NCI-H2107 treated with DMSO at 0.1 percent for 48 hours (cell line): Measurements from ENCODE around the gene SLC16A1.
"Not testable (repeated sequence)": the region's sequence is repeated elsewhere in the genome, so short reads cannot be mapped to it uniquely, and the experiment has no call there.

Source experiments
- DNase-seq: peaks from one replicate; lab custom pipeline; 2025; ENCODE audit not compliant: unreplicated experiment; lab: John Stamatoyannopoulos, UW

SLC16A1 gene

DNA sequence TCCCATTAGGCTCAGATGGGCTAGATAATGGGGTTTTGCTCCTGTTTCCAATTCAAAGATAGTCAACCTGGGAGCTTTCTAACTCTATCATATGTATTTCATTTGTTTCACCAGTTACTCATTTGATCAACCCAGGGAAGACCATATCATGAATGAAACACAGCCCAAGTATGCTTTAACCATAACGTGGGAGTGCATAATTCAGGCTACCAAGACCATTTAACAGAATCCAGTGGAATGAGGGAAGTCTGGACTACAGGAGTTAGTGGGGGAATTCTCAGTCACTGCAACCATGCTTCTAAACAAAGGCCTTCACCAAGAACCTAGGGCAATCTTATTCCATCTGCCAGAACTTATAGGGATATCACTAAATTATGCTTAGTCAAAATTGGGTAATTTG lies 15.0 kb upstream of the SLC16A1 start:
- no peak for DNase-seq

DNA sequence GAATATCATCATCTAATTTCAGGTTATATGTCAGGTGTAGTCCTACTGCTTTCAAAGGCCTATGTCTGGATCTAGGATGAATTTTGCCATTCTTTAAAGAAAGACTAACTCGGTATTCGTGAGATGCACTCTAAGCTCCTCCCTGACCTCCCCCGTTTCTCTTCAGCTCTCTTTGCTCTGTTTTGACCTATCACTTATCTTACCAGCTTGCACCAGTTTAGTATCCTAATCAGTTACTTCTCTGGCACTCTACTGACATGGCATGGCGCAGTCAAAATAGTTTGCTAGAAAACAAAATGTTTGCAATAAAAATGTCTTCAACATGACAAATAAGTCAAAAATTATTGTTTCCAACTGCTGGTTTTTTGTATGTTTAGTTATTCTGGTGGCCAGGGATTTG lies 8.4 kb upstream of the SLC16A1 start:
- no peak for DNase-seq

DNA sequence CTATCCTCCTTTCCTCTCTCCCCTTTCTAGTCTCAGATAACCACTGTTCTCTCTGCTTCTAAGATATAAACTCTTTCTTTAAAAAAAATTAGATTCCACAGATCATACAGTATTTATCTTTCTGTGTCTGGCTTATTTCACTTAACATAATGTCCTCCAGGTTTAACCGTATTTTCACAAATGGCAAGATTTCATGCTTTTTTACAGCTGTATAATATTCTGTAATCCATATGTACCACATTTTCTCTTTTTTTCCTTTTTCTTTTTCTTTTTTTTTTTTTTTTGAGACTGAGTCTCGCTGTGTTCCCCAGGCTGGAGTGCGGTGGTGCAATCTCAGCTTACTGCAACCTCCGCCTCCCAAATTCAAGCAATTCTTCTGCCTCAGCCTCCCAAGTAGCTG lies 5.1 kb upstream of the SLC16A1 start:
- no peak for DNase-seq

DNA sequence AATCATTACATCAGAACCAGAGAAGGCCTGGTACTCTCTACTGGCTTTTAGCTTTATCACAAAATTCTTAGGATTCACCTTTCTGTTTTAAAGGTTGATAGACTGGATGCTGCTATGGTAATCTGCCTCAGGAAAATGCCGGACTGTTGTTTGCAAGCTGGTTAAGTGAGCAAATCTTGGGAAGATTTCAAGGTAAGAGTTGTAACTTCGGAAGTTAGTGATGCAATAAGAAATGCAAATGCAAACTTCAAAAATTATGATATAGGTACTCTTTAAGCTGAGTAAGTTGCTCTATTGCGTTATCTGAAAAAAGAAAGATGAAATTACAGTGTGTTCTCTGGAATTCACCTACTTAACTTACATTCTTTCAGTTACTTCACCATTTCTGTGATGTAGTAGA lies 4.4 kb upstream of the SLC16A1 start:
- no peak for DNase-seq

DNA sequence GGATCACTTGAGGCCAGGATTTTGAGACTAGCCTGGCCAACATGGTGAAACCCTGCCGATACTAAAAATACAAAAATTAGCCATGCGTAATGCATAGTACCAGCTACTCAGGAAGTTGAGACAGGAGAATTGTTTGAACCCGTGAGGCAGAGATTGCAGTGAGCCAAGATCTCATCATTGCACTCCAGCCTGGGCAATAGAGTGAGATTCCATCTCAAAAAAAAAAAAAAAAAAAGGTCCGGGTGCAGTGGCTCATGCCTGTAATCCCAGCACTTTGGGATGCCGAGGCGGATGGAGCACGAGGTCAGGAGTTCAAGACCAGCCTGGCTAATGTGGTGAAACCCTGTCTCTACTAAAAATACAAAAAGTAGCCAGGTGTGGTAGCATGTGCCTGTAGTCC lies 2.2 kb upstream of the SLC16A1 start:
- DNase-seq, result not testable (repeated sequence)

DNA sequence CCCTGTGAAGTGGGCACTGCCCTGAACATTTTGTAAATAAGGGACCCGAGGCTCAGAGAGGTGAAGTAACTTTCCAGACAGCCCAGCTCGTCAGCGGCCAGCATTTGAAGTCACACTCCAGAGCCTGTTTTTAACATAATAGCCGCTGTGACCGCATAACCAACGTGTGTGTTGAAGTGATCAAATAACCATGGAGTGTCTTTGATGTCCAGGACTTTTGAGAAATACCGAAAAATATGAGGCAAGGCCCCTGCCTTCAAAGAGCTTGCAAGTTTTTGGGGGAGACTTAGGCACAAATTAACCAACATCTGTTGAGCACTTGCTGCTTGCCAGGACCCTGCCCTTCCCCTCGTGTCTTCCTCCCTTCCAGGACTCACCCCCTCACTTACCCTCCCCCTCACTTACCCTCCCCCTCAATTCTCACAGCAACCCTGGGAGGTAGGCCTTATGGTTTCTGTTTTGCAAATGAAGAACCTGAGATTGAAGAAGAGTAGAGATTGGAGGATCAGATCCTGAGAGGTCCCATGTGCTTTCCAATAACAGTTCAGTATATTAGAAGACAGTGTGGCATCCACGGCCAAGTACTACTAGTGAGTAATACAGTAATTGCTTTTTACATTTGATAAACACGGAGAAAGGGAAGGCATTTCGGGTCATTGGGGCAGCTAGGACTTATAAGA lies 1.3 kb upstream of the SLC16A1 start:
- DNase-seq, result peak; percentile 58

DNA sequence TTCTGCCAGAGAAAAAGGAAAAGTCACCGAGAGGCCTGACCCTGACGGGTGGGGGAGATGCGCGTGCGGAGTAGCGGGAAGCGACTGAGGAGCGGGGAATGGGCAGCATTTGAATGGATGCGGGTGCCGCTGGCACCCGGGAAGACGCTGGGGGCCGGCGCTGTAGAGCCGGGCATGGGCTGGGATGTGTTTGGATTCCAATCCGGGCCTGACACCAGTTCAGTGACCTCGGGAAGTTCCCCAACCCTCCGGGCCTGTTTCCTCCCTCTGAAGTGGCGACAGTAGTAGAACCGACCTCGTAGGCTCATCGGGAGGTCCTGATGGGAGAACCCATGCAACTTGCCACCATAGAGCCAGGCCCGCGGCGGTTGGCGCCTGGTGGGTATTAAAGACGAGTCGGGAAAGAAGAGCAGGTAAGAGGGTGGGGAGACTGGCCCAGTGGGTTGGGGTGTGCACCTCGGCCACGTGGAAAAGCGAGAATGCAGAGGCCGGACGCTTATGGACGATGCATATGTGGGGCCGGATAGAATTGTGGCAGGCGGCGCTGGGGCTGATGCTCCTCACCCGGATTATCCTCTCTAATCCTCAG lies 642 bp upstream of the SLC16A1 start:
- no peak for DNase-seq

DNA sequence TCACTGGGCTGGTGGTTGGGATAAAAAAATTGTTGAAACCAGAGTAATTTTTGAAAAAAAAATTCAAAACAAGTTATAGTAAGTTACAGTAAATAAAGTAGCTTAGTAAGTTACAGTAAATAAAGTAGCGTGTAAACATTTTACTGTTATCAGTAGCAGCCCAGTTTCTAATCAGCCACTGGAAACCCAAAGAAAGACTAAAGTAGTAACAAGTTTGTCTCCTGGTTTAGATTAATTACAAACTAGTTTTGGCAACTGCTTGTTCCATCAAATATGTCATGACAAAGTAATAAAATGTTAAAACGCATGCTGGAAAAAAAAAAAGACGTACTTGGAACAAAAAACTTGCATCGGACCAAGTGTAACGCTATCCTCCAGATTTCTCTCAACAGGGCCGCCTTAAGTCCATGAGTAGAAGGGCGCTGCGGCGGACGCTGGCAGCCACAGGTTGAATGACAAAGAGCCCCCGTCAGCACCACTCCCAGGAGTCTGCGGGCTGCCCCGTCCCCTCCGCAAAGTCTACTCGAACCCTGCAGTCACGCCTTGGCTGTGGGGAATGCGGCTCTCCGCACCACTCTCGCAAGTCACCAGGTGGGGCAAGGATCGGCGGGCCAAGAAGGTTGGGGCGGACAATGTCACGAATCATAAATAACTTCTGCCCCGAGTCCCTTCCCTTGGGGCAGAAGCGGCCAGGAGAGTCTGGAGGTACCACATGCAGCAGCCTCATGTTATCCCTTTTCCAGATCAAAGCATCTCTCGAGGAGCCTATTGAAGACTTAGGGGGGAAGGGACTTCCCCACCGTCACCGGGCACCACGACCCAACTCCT lies 837 bp downstream of the SLC16A1 start:
- DNase-seq, result peak; percentile 60

DNA sequence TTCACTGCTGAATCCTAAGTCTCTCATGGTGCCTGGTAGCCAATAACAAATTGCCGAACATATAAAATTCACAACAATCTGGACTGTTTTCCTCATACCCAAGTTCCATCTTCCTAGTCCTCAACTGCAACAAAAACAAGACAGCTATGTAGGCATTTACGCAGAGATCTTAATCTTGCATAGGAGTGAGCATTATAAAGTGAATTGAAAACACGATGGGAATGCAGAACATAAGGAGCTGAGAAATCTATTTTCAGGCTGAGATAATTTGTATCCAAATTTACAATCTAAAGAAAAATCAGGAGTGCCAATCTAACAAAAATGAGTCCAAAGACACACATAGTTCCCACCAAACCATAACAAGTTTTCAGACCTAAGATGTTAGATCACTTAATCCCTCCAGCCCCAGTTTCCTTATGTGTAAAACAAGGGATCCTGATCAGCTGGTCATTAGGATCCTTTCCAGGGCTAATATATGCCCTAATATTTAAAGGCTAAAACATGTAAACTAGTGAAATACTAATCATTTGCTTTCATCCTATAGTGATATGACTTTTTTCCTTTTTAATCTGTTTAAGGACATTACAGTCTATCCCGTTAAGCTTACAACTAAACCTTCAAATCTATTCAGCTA lies 1.9 kb downstream of the SLC16A1 start:
- no peak for DNase-seq

DNA sequence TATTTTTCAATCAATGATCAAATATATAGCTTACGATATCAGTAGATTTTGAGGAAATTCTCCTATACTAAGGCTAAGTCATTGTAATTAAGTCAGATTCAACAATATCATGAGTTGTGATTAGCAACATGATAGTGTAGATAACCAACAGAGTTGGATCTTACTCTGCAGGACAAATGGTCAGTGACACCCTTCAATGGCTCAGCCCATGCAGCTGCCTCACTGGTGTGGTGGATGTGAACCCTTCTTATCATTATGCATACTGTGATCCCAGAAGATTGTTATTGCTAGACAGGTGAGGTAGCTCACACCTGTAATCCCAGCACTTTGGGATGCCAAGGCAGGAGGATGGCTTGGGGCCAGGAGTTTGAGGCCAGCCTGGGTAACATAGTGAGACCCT lies 5.6 kb downstream of the SLC16A1 start:
- DNase-seq, result no peak

DNA sequence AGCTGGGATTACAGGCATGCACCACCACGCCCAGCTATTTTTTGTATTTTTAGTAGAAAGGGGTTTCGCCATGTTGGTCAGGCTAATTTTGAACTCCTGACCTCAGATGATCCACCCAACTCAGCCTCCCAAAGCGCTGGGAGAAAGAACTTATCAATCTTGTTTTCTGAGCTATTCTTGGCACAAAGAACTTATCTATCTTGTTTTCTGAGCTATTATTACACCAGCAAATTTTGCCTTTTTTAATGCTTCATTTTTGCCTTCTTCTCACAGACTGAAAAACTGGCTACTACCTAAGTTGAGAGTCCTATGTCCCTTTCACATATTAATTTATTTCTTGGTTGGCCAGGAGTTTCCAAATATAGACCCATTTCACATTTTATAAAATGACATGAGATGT lies 9.3 kb downstream of the SLC16A1 start:
- no peak for DNase-seq

DNA sequence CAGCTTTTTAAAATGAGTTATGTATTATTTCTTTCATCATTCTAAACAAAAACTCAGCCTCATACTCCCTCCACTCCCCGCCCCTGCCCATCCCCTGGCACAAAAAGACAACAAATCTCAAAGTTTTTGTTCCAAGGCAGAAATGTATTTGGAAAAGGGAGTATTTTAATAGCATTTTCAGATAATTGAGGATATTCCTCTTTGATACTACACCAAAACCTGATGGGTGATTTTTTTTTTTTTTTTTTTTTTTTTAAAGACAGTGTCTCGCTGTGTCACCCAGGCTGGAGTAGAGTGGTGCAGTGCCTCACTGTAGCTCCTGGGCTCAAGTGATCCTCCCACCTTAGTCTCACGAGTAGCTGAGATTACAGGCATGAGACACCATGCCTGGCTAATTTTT lies 16.2 kb downstream of the SLC16A1 start:
- DNase-seq, result no peak

DNA sequence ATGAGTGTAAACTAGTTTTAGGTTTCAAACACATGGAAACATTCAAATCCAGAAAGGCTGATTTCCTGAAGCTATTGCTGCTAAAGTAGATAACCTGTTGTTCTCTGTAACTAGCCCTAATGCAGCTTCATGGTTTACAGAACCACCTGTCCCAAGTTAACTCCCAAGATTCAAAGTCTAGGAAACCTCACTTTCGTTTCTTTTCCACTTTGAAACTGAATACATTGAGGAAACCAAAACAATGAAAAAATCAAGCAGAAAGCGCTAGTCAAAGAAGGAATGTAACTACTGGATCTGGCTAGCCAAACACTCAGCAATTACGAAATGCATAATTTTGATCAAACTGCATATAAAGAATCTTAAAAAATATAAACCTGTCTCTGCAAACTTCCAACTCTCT lies 17.8 kb downstream of the SLC16A1 start:
- no peak for DNase-seq

DNA sequence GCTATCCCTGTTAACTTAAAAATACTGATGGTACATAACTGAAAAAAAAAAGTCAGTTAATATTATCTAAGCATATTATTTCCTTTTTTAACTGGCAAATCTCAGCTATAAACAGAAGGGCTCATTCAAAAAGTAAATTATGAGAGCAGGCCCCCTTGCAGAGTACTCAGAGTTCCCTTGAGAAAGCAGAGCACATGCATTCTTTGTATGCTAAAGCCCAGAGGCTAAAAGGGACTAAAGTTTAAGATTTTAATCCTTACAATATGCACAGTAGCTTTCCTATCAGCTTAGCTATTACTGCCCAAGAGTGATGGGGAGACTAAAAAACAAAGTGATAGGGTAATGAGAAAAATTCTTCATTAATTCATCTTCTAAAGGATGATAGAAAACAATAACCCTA lies 18.5 kb downstream of the SLC16A1 start:
- no peak for DNase-seq

DNA sequence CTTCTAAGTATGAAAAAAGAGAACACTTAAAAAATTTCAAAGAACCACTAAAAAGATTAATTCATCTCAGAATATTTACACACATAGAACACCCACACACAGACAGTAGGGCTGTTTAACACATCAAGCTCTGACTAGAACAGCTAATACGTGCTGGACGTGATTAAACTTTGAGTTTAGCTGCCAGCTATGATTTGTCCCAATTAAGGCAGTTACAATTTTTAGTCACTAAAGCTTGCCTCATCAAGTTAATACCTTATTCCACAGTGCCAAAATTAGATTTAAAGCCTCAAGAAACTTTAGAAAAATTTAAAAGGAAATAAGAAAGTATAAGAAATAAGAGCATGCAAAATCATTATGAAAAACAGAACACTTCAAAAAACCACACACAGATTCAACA lies 18.9 kb downstream of the SLC16A1 start:
- DNase-seq, result no peak

DNA sequence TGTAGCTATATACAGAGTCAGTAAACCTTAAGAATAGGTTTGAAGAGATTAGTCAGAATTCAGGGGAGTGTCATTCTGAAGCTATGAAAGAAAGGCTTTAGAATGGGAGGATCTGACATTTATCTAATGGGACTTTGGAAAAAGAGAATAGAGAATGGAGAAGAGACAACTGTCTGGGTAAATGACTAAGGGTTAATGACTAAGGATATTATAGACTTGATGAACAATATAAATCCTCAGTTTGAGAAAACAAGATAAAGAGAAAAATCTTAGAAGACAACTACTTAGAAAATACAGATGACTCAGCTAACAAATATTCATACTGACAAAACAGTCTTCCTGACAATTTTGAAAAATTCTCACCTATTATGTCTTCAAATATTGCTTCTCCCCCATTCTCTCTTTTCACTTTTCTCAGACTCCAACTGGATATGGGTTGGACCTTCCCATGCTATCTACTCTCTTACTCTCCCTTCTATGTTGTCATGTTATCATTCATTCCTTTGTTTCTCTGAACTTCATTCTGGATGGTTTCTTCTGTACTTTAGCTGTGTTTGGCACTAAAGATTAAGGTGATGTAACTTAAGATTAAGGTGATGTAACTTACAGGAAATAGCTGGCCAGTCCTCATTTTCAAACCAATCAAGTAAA lies 20.4 kb downstream of the SLC16A1 start:
- no peak for DNase-seq

DNA sequence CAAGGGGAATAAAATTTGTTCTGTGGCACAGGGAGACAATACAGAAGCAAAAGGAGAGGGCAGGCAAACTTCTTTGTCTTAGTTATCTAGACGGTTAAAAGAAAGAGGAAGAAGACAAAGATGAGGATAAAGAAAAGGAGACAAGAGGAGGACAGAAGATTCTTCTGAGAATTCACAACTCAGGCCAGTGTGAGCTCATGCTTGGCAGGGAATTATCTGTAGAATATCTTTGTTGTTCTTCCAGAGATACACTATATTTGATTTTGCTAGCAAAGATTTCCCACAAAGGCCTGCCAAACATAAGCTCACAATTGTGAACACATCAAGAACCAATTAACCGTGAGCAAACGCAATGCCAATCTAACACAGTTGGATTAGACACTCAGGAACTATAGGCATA lies 21.4 kb downstream of the SLC16A1 start:
- DNase-seq, result no peak

DNA sequence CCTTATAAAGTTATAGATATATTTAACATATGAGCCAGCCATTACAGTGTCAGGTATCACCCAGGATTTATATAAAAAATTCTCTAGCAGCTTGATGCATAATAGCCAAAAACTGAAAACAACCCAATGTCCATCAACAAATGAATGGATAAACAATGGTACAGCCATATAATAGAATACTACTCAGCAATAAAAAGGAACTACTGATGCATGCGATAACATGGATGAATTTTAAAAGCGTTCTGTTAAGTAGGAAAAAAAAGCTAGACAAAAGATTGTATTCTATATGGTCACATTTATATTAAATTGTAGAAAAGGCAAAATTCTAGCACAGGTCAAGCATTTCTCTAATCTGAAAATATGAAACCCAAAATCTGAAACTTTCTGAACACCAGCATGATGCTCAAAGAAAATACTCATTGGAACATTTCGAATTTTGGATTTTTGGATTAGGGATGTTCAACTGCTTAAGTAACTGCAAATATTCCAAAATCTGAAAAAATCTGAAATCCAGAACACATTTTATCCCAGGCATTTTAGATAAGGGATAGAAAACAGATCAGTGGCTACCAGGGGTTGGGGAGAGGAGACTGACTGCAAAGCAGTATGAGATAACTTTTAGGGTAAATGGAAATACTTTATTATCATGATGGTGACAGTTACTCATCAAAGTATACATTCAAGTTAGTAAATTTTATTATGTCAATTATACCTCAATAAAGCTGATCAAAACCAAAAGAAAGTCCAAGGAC lies 22.0 kb downstream of the SLC16A1 start:
- DNase-seq, result no peak

DNA sequence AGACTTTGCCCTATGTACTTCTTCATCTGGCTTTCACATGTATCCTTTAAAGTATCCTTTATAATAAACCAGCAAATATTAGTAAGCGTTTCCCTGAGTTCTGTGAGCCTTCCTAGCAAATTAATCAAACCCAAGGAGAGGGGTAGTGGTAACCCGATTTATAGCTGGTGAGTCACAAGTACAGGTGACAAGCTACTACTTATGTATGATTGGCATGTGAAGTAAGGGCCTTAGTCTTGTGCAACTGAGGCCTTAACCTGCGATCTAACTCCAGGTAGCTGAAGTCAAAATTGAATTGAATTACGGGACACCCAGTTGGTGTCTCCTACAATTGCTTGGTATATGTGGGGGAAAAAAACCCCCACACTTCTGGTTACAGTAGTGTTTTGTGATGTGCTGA lies 26.0 kb downstream of the SLC16A1 start:
- DNase-seq, result no peak

DNA sequence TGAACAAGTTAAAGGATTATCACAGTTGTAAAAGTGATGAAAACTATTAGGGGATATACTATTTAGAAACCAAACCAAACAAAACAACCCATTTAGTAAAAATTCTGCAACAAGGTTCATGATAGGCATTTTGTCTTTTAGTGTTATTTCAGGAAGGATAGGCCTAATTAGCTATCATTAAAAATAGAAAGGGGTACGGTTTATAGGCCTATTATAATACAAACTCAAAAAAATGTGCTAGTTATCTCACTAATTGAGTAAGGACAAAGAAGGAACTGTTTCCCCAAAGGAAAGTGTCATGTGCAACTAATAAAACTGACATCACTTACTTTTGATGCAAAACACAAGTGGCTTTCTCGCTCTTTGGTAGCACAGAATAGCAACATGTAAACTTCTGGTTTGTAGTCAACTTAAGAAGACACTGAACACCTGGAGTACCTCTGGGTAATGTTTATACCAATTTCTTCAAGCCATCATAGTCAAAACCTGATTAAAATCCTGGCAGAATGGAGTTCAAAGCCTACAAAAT lies 28.5 kb downstream of the SLC16A1 start:
- DNase-seq, result no peak
